Breast epithelium (tissue), 3 donors: ENCODE results near the gene SLC35F3.

ENCODE experiments used
- POLR2A ChIP-seq: fragments of 450-650 bp; IDR thresholded peaks from one replicate; pipeline ENCODE4 v1.6.1; 2016; ENCODE audit warnings: antibody characterized with exemption, mild to moderate bottlenecking, moderate library complexity
- TF ChIP-seq, protein P1 (sequence below), 3 donors: fragments of 450-650 bp; IDR thresholded peaks; one replicate each; pipeline ENCODE4 v1.5.1; 2016 to 2017; ENCODE audit warnings: antibody characterized with exemption in 3 of 3, mild to moderate bottlenecking in 3 of 3, moderate library complexity in 3 of 3

DNA sequence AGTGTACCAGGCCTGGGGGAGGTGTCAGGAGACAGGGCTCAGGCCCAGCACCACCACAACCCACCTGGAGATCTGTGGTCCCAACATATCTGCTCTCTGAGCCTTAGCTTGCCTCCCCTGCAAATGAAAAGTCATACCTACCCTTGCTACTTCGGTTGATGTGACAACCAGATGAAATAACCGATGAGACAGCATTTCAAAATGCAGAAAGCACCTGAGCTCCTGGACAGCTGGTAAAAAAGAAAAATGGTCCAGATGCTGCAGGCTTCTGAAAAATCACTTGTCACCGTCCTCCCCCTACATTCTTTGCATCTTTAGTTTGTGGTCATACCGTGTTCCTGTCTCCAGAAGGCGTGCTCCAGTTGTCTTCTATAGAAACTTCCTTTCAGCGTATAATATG lies 416.8 kb downstream of the SLC35F3 start:
- no peak for TF ChIP-seq POLR2A
- TF ChIP-seq, protein P1, sequence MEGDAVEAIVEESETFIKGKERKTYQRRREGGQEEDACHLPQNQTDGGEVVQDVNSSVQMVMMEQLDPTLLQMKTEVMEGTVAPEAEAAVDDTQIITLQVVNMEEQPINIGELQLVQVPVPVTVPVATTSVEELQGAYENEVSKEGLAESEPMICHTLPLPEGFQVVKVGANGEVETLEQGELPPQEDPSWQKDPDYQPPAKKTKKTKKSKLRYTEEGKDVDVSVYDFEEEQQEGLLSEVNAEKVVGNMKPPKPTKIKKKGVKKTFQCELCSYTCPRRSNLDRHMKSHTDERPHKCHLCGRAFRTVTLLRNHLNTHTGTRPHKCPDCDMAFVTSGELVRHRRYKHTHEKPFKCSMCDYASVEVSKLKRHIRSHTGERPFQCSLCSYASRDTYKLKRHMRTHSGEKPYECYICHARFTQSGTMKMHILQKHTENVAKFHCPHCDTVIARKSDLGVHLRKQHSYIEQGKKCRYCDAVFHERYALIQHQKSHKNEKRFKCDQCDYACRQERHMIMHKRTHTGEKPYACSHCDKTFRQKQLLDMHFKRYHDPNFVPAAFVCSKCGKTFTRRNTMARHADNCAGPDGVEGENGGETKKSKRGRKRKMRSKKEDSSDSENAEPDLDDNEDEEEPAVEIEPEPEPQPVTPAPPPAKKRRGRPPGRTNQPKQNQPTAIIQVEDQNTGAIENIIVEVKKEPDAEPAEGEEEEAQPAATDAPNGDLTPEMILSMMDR (IDR thresholded peaks at IDR 0.05), result no peak
